ENCODE results near the gene POFUT1. TPM values are rescaled to one million over a fixed set of nuclear protein-coding genes. Genes with fewer than 3 reads are reported as not detected.

The POFUT1 gene
- total and polyA plus RNA-seq, 2 of the 8 experiments (the other 6 are each of a cell fraction or from before 2014, with no cell fraction given), result 19.4 to 24.4 TPM

GRCh38 chr20:32163951-32164350 is 43.7 kb upstream of the POFUT1 start:
- 81% methylated on average over 4 of the region's 5 CpGs; no CpG with 5 or more reads in 1 of the 2 experiments for WGBS, 2 experiments (ENCODE audit: extremely low coverage in 1 of 2, insufficient coverage in 1 of 2, insufficient read length in 1 of 2, insufficient replicate concordance in 2 of 2, low coverage in 1 of 2, low lambda C conversion rate in 2 of 2, missing lambda C conversion rate in 1 of 2)
- POLR2A ChIA-PET (ENCODE audit: partially characterized antibody), result interaction anchor here (1.6 kb wide), 1 partner anchor 27 kb away, joined by 3 read pairs; no protein-coding TSS in a partner anchor
- H3K4me3 ChIP-seq (ENCODE audit: extremely low read depth in 1 of 4, insufficient read depth in 2 of 4, low read depth in 3 of 4, low read length in 4 of 4), result no peak overlapping the region
- TF ChIP-seq SIN3A (conservative IDR thresholded peaks at IDR 0.05 in 1 of 2, IDR thresholded peaks at IDR 0.05 in 1 of 2; ENCODE audit: low read depth in 1 of 2, low read length in 2 of 2) (no peak), BRCA1 (IDR thresholded peaks at IDR 0.05; ENCODE audit: low read depth, low read length) (no peak), SP4 (IDR thresholded peaks at IDR 0.05; ENCODE audit: low read length) (no peak), JUN (IDR thresholded peaks at IDR 0.05; ENCODE audit: low read depth, low read length) (no peak), RXRA (IDR thresholded peaks at IDR 0.05; ENCODE audit: insufficient read depth, low read depth, low read length) (no peak), EZH2 (IDR thresholded peaks at IDR 0.05; ENCODE audit: low read depth, low read length, severe bottlenecking) (no peak), HDAC6 (IDR thresholded peaks at IDR 0.05; ENCODE audit: low read depth, low read length) (no peak), RAD21 (IDR thresholded peaks at IDR 0.05 in 1 of 2, conservative IDR thresholded peaks at IDR 0.05 in 1 of 2; ENCODE audit: low read depth in 2 of 2, low read length in 2 of 2) (no peak), RBBP5 (IDR thresholded peaks at IDR 0.05; ENCODE audit: borderline replicate concordance, low read depth, low read length) (no peak), GABPA (IDR thresholded peaks at IDR 0.05; ENCODE audit: borderline replicate concordance, insufficient read depth, low read length) (no peak), CTCF (IDR thresholded peaks at IDR 0.05; ENCODE audit: control extremely low read depth in 1 of 3, insufficient read depth in 1 of 3, low read depth in 1 of 3, low read length in 3 of 3) (no peak)

More at GRCh38 chr20:32163951-32164350, 43.7 kb upstream of the POFUT1 start:
- Histone ChIP-seq H3K27me3 (replicated peaks in 1 of 4; ENCODE audit: control insufficient read depth in 3 of 4, extremely low read depth in 1 of 4, insufficient read depth in 3 of 4, low read length in 3 of 4) (no peaks in the 10 kb centered on the region), H3K23me2 (ENCODE audit: low read depth, low read length) (no peaks in the 10 kb centered on the region), H4K20me1 (replicated peaks in 1 of 2; ENCODE audit: control insufficient read depth in 1 of 2, insufficient read depth in 2 of 2, low read length in 2 of 2) (peaks cover 3 to 7% of the 10 kb centered on the region in 2 experiments), H2BK120ac (replicated peaks; ENCODE audit: low read depth, low read length) (no peak overlapping the region), H3K79me2 (ENCODE audit: control insufficient read depth in 1 of 2, insufficient read depth in 2 of 2, low read length in 2 of 2) (no peaks in the 10 kb centered on the region), H2BK15ac (ENCODE audit: low read length) (no peak overlapping the region), H3K4ac (replicated peaks; ENCODE audit: insufficient read length, low read depth, low read length) (no peak overlapping the region), H3K56ac (replicated peaks; ENCODE audit: insufficient read length, low read depth, low read length) (no peak overlapping the region), H2BK20ac (ENCODE audit: low read length) (no peak overlapping the region), H3K18ac (ENCODE audit: extremely low read depth, low read length) (no peak overlapping the region), H3K9me3 (ENCODE audit: insufficient read depth in 2 of 2, low read depth in 1 of 2, low read length in 1 of 2) (no peaks in the 10 kb centered on the region), H3K14ac (ENCODE audit: insufficient read length) (no peak overlapping the region), H3K9ac (replicated peaks in 1 of 4; ENCODE audit: extremely low read depth in 1 of 4, low read depth in 3 of 4, low read length in 3 of 4) (no peak overlapping the region), H3K23ac (ENCODE audit: insufficient read length) (no peak overlapping the region), H2BK5ac (ENCODE audit: low read depth, low read length) (no peak overlapping the region), H4K8ac (ENCODE audit: extremely low read depth, insufficient read depth, low read length) (no peak overlapping the region), H2AFZ (ENCODE audit: low read length) (no peak overlapping the region), H2BK12ac (ENCODE audit: low read depth, low read length) (no peak overlapping the region), H3K27ac (ENCODE audit: low read depth, low read length) (no peak overlapping the region), H2AK5ac (ENCODE audit: low read depth, low read length) (no peak overlapping the region), H3K79me1 (ENCODE audit: low read depth, low read length) (no peaks in the 10 kb centered on the region), H3K4me1 (replicated peaks in 1 of 4; ENCODE audit: control insufficient read depth in 3 of 4, insufficient read depth in 4 of 4, low read length in 3 of 4) (peaks cover 0 to 7% (median 3%) of the 10 kb centered on the region in 4 experiments; a peak in 3 of 7 replicates), H4K91ac (replicated peaks; ENCODE audit: insufficient read length, low read length) (no peak overlapping the region), H3K4me2 (ENCODE audit: insufficient read depth in 1 of 2, low read depth in 2 of 2, low read length in 2 of 2) (no peak overlapping the region), H4K5ac (ENCODE audit: insufficient read length, low read depth, low read length) (no peak overlapping the region), H3K36me3 (ENCODE audit: control insufficient read depth in 2 of 4, insufficient read depth in 4 of 4, low read length in 3 of 4) (peaks cover 25 to 49% (median 44%) of the 10 kb centered on the region in 4 experiments)
- FAIRE-seq (no peak), DNase-seq (ENCODE audit: low read depth in 1 of 2, low spot score in 2 of 2) (no peak)
- CTCF ChIA-PET (ENCODE audit: partially characterized antibody), result no interaction called here
